ENCODE data around the gene MAVS.
"Not testable (repeated sequence)": the region's sequence is repeated elsewhere in the genome, so short reads cannot be mapped to it uniquely, and the experiment has no call there.

MAVS gene

GRCh38 chr20:3843490-3843889, 3.1 kb upstream of the MAVS start:
- Histone ChIP-seq H3K9me3 (no peaks in the 10 kb centered on the region), H3K4me1 (ENCODE audit: control insufficient read depth in 1 of 2, insufficient read depth in 1 of 2, low read depth in 1 of 2, low read length in 1 of 2) (peaks cover 34 to 38% of the 10 kb centered on the region in 2 experiments), H3K27ac (no peak overlapping the region), H3K4me3 (ENCODE audit: low read depth in 1 of 2, low read length in 1 of 2) (no peak overlapping the region), H3K27me3 (no peaks in the 10 kb centered on the region), H3K36me3 (no peaks in the 10 kb centered on the region)
- TF ChIP-seq CTCF (IDR thresholded peaks at IDR 0.05), result no peak

- H3K27ac ChIP-seq; H3K36me3 ChIP-seq; H3K4me3 ChIP-seq (ENCODE audit: low read depth in 1 of 2, low read length in 1 of 2); H3K27me3 ChIP-seq; H3K9me3 ChIP-seq: not testable (repeated sequence)
- H3K4me1 ChIP-seq (ENCODE audit: control insufficient read depth in 1 of 2, insufficient read depth in 1 of 2, low read depth in 1 of 2, low read length in 1 of 2), result peaks cover 28 to 32% of the 10 kb centered on the region in 2 experiments
Observed at GRCh38 chr20:3843990-3844619, 2.5 kb upstream of the MAVS start.

- no peak for TF ChIP-seq CTCF (IDR thresholded peaks at IDR 0.05)
- H3K27me3 ChIP-seq, result no peaks in the 10 kb centered on the region
- H3K36me3 ChIP-seq, result no peaks in the 10 kb centered on the region
- peak overlapping the region; percentile 92 to 99 for H3K4me3 ChIP-seq (ENCODE audit: low read depth in 1 of 2, low read length in 1 of 2)
- H3K27ac ChIP-seq, result peak overlapping the region; percentile 86
- no peaks in the 10 kb centered on the region for H3K9me3 ChIP-seq
- peaks cover 13 to 19% of the 10 kb centered on the region in 2 experiments for H3K4me1 ChIP-seq (ENCODE audit: control insufficient read depth in 1 of 2, insufficient read depth in 1 of 2, low read depth in 1 of 2, low read length in 1 of 2)
Observed at GRCh38 chr20:3846378-3846739, 275 bp upstream of the MAVS start.

- TF ChIP-seq CTCF (IDR thresholded peaks at IDR 0.05), result no peak
- Histone ChIP-seq H3K4me1 (ENCODE audit: control insufficient read depth in 1 of 2, insufficient read depth in 1 of 2, low read depth in 1 of 2, low read length in 1 of 2) (peaks cover 13 to 19% of the 10 kb centered on the region in 2 experiments), H3K9me3 (no peaks in the 10 kb centered on the region), H3K4me3 (ENCODE audit: low read depth in 1 of 2, low read length in 1 of 2) (peak overlapping the region; percentile 92 to 99), H3K36me3 (no peaks in the 10 kb centered on the region), H3K27ac (peak overlapping the region; percentile 86), H3K27me3 (no peaks in the 10 kb centered on the region)
Observed at GRCh38 chr20:3847429-3847940, 851 bp downstream of the MAVS start.

GRCh38 chr20:3848565-3848964, 1.9 kb downstream of the MAVS start:
- Histone ChIP-seq H3K9me3 (no peaks in the 10 kb centered on the region), H3K4me3 (ENCODE audit: low read depth in 1 of 2, low read length in 1 of 2) (no peak overlapping the region), H3K4me1 (ENCODE audit: control insufficient read depth in 1 of 2, insufficient read depth in 1 of 2, low read depth in 1 of 2, low read length in 1 of 2) (peaks cover 13 to 19% of the 10 kb centered on the region in 2 experiments), H3K27ac (peak overlapping the region; percentile 47), H3K27me3 (no peaks in the 10 kb centered on the region), H3K36me3 (no peaks in the 10 kb centered on the region)
- no peak for TF ChIP-seq CTCF (IDR thresholded peaks at IDR 0.05)

GRCh38 chr20:3854462-3854871, 7.8 kb downstream of the MAVS start:
- Histone ChIP-seq H3K9me3 (no peaks in the 10 kb centered on the region), H3K27ac (peak overlapping the region; percentile 70), H3K4me1 (ENCODE audit: control insufficient read depth in 1 of 2, insufficient read depth in 1 of 2, low read depth in 1 of 2, low read length in 1 of 2) (peaks cover 7 to 8% of the 10 kb centered on the region in 2 experiments), H3K27me3 (no peaks in the 10 kb centered on the region), H3K4me3 (ENCODE audit: low read depth in 1 of 2, low read length in 1 of 2) (no peak overlapping the region), H3K36me3 (peaks cover 31% of the 10 kb centered on the region)
- no peak for TF ChIP-seq CTCF (IDR thresholded peaks at IDR 0.05)
